ENCODE measurements around the gene FOXL2.

DNA sequence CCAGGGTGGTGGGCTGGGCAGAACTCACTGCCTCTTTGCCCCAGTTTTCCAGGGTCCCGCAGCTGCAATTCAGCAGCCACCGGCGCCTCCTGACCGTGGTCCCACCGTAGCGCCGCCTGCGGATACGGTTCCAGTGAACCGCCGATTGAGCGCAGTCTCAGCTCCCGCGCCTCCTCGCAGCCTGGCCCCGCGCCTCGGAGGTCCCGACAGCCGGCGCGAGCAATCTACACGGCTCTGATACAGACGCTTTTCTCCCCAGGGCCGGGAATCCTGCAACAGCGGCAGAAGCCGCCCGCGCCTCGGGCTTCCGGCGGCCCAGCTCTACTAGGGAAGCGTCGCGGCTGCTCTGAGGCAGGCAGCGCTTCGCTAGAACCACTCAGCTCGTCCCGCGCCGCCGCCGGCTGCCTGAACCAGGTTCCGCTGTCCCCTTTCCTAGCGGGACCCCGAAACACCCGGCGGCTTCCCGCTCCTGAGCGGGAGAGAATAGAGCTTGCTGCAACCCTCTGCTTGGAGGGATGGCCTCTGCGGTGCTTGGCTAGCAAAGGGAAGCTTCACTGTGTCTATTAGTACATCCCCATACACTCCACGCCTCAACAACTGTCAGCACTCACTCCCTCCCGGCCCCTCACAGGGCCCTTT, 3.2 kb upstream of the FOXL2 start:
- TF ChIP-seq, protein P1, sequence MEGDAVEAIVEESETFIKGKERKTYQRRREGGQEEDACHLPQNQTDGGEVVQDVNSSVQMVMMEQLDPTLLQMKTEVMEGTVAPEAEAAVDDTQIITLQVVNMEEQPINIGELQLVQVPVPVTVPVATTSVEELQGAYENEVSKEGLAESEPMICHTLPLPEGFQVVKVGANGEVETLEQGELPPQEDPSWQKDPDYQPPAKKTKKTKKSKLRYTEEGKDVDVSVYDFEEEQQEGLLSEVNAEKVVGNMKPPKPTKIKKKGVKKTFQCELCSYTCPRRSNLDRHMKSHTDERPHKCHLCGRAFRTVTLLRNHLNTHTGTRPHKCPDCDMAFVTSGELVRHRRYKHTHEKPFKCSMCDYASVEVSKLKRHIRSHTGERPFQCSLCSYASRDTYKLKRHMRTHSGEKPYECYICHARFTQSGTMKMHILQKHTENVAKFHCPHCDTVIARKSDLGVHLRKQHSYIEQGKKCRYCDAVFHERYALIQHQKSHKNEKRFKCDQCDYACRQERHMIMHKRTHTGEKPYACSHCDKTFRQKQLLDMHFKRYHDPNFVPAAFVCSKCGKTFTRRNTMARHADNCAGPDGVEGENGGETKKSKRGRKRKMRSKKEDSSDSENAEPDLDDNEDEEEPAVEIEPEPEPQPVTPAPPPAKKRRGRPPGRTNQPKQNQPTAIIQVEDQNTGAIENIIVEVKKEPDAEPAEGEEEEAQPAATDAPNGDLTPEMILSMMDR (IDR thresholded peaks at IDR 0.05; ENCODE audit: poor library complexity): no peak
- TF ChIP-seq EZH2 (IDR thresholded peaks at IDR 0.05; ENCODE audit: borderline replicate concordance): peak; percentile 100
